Measurements from ENCODE around the gene CTNNA3. TPM values are rescaled to one million over a fixed set of nuclear protein-coding genes. Genes with fewer than 3 reads are reported as not detected.

Gene CTNNA3
- total RNA-seq, 1 donor from 2014 or later, result not detected

- Histone ChIP-seq H3K27me3 (ENCODE audit: control insufficient read depth, insufficient read depth, low read length) (no peaks in the 10 kb centered on the region), H3K4me3 (ENCODE audit: low read depth, low read length) (no peak overlapping the region), H3K36me3 (ENCODE audit: control insufficient read depth, insufficient read depth, low read length) (no peaks in the 10 kb centered on the region)
- DNase-seq (ENCODE audit: low read depth), result no peak
- no peak for TF ChIP-seq CTCF (IDR thresholded peaks at IDR 0.05; ENCODE audit: insufficient read depth, low read length, severe bottlenecking)
- FAIRE-seq, result no peak
These were observed 620.5 kb downstream of the CTNNA3 start for GRCh38 chr10:67075491-67075971.

- no peaks in the 10 kb centered on the region for H3K27me3 ChIP-seq (ENCODE audit: control insufficient read depth, insufficient read depth, low read length)
- H3K4me3 ChIP-seq (ENCODE audit: low read depth, low read length), result no peak overlapping the region
- H3K36me3 ChIP-seq (ENCODE audit: control insufficient read depth, insufficient read depth, low read length), result no peaks in the 10 kb centered on the region
- TF ChIP-seq CTCF (IDR thresholded peaks at IDR 0.05; ENCODE audit: insufficient read depth, low read length, severe bottlenecking), result no peak
- FAIRE-seq (no peak), DNase-seq (ENCODE audit: low read depth) (no peak)
These were observed 623.3 kb downstream of the CTNNA3 start for GRCh38 chr10:67072654-67073053.

- TF ChIP-seq CTCF (IDR thresholded peaks at IDR 0.05; ENCODE audit: insufficient read depth, low read length, severe bottlenecking), result no peak
- DNase-seq (ENCODE audit: low read depth) (no peak), FAIRE-seq (no peak)
- Histone ChIP-seq H3K4me3 (ENCODE audit: low read depth, low read length) (no peak overlapping the region), H3K36me3 (ENCODE audit: control insufficient read depth, insufficient read depth, low read length) (no peaks in the 10 kb centered on the region), H3K27me3 (ENCODE audit: control insufficient read depth, insufficient read depth, low read length) (no peaks in the 10 kb centered on the region)
These were observed 645.6 kb downstream of the CTNNA3 start for GRCh38 chr10:67050415-67050814.

- FAIRE-seq (no peak), DNase-seq (ENCODE audit: low read depth) (no peak)
- no peak for TF ChIP-seq CTCF (IDR thresholded peaks at IDR 0.05; ENCODE audit: insufficient read depth, low read length, severe bottlenecking)
- Histone ChIP-seq H3K36me3 (ENCODE audit: control insufficient read depth, insufficient read depth, low read length) (no peaks in the 10 kb centered on the region), H3K4me3 (ENCODE audit: low read depth, low read length) (no peak overlapping the region), H3K27me3 (ENCODE audit: control insufficient read depth, insufficient read depth, low read length) (no peaks in the 10 kb centered on the region)
These were observed 646.0 kb downstream of the CTNNA3 start for GRCh38 chr10:67049988-67050387.

- DNase-seq (ENCODE audit: low read depth) (no peak), FAIRE-seq (no peak)
- no peaks in the 10 kb centered on the region for H3K27me3 ChIP-seq (ENCODE audit: control insufficient read depth, insufficient read depth, low read length)
- no peaks in the 10 kb centered on the region for H3K36me3 ChIP-seq (ENCODE audit: control insufficient read depth, insufficient read depth, low read length)
- TF ChIP-seq CTCF (IDR thresholded peaks at IDR 0.05; ENCODE audit: insufficient read depth, low read length, severe bottlenecking), result no peak
- H3K4me3 ChIP-seq (ENCODE audit: low read depth, low read length), result no peak overlapping the region
These were observed 649.5 kb downstream of the CTNNA3 start for GRCh38 chr10:67046507-67046906.

GRCh38 chr10:67045404-67045803 lies 650.6 kb downstream of the CTNNA3 start:
- FAIRE-seq (no peak), DNase-seq (ENCODE audit: low read depth) (no peak)
- Histone ChIP-seq H3K4me3 (ENCODE audit: low read depth, low read length) (no peak overlapping the region), H3K36me3 (ENCODE audit: control insufficient read depth, insufficient read depth, low read length) (no peaks in the 10 kb centered on the region), H3K27me3 (ENCODE audit: control insufficient read depth, insufficient read depth, low read length) (no peaks in the 10 kb centered on the region)
- TF ChIP-seq CTCF (IDR thresholded peaks at IDR 0.05; ENCODE audit: insufficient read depth, low read length, severe bottlenecking), result no peak
